ENCODE measurements around the gene MC3R. TPM values are rescaled to one million over a fixed set of nuclear protein-coding genes. Genes with fewer than 3 reads are reported as not detected.

The MC3R gene
- total RNA-seq, 2 donors from 2014 or later: not detected

DNA sequence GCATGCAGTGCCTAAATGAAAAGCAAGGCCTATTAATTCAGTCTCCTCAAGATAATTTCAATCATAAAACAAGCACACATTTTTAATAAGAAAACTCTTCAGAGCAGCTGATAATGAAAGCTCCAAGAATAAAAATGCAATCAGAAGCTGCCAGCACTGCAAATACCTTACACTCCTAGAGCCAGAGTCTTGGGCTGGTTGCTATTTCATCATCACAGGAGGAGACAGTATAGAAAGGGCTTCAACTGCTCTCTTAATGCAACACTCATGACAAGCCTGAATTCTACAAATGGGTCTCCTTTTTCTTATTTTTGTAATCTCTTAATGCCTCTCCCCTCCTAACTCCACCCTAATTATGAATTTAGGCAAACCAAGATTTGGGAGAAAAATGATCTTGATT, 11.2 kb upstream of the MC3R start:
- no peak for DNase-seq
- Histone ChIP-seq H3K9me3 (peaks cover 0 to 5% (median 0%) of the 10 kb centered on the region in 3 donors), H3K27ac (no peak overlapping the region), H3K36me3 (replicated peaks in 1 of 2; ENCODE audit: insufficient read depth in 1 of 2, low read depth in 2 of 2) (no peaks in the 10 kb centered on the region), H3K4me3 (no peak overlapping the region), H3K4me1 (no peaks in the 10 kb centered on the region), H3K27me3 (no peaks in the 10 kb centered on the region)
- intact Hi-C loops (cut with DNase I): no loop called here
- TF ChIP-seq CTCF (IDR thresholded peaks at IDR 0.05) (no peak), POLR2A (IDR thresholded peaks at IDR 0.05) (no peak)
- no peak for ATAC-seq

- no peak for ATAC-seq
- Histone ChIP-seq H3K4me3 (no peak overlapping the region), H3K9me3 (no peaks in the 10 kb centered on the region), H3K36me3 (replicated peaks in 1 of 2; ENCODE audit: insufficient read depth in 1 of 2, low read depth in 2 of 2) (no peaks in the 10 kb centered on the region), H3K27me3 (no peaks in the 10 kb centered on the region), H3K27ac (no peak overlapping the region), H3K4me1 (no peaks in the 10 kb centered on the region)
- DNase-seq: no peak
- 14 to 16% methylated on average over 4 to 6 of the region's 6 CpGs for WGBS, 2 donors
- TF ChIP-seq POLR2A (IDR thresholded peaks at IDR 0.05): no peak
- TF ChIP-seq CTCF (IDR thresholded peaks at IDR 0.05): no peak
- intact Hi-C loops (cut with DNase I): no loop called here
These were observed 4.3 kb upstream of the MC3R start for GRCh38 chr20:56244259-56244658.

DNA sequence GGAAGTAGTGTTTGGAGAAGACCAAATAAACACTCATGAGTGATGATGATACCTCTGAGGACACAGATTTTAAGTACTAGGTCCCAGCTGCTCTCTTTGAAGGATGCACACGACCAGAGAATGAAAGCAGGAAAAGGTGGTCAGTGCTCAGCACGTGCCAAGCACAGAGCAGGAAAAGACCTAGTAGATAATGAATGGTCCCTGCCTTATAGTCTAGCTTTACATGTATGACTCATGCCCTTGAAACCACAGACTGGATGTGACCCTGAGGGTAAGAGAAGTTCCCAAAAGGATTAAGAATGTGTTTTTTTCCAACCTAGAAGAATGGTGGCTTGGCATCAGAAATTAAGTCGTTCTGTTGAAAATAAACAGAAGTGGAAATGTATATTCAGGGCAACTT, 2.8 kb upstream of the MC3R start:
- TF ChIP-seq CTCF (IDR thresholded peaks at IDR 0.05): no peak
- no peak for TF ChIP-seq POLR2A (IDR thresholded peaks at IDR 0.05)

DNA sequence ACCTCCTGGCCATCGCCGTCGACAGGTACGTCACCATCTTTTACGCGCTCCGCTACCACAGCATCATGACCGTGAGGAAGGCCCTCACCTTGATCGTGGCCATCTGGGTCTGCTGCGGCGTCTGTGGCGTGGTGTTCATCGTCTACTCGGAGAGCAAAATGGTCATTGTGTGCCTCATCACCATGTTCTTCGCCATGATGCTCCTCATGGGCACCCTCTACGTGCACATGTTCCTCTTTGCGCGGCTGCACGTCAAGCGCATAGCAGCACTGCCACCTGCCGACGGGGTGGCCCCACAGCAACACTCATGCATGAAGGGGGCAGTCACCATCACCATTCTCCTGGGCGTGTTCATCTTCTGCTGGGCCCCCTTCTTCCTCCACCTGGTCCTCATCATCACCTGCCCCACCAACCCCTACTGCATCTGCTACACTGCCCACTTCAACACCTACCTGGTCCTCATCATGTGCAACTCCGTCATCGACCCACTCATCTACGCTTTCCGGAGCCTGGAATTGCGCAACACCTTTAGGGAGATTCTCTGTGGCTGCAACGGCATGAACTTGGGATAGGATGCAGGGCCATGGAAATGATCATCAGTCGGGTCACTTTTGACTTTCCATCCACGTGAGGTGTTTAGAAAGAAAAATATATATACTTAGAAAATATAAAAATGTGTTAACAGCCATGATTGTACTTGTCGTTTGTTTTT, 868 bp downstream of the MC3R start:
- Histone ChIP-seq H3K4me3 (no peak overlapping the region), H3K27me3 (no peaks in the 10 kb centered on the region), H3K4me1 (no peaks in the 10 kb centered on the region), H3K36me3 (replicated peaks in 1 of 2; ENCODE audit: insufficient read depth in 1 of 2, low read depth in 2 of 2) (no peaks in the 10 kb centered on the region), H3K27ac (no peak overlapping the region), H3K9me3 (no peaks in the 10 kb centered on the region)
- no peak for TF ChIP-seq POLR2A (IDR thresholded peaks at IDR 0.05)
- peak in 4 of 7 experiments; percentile 12 to 31 (median 26) for TF ChIP-seq CTCF (IDR thresholded peaks at IDR 0.05)
- 56 to 57% methylated on average over 32 of the region's 32 CpGs for WGBS, 2 donors
- DNase-seq (peak in 3 of 4 donors; percentile 9 to 26 (median 22)), ATAC-seq (no peak)
- intact Hi-C loops (cut with DNase I): no loop called here

More for the DNA sequence above, 2.8 kb upstream of the MC3R start:
- Histone ChIP-seq H3K27ac (no peak overlapping the region), H3K9me3 (no peaks in the 10 kb centered on the region), H3K27me3 (no peaks in the 10 kb centered on the region), H3K4me3 (no peak overlapping the region), H3K4me1 (no peaks in the 10 kb centered on the region), H3K36me3 (replicated peaks in 1 of 2; ENCODE audit: insufficient read depth in 1 of 2, low read depth in 2 of 2) (no peaks in the 10 kb centered on the region)
- ATAC-seq: no peak
- 12 to 18% methylated on average over 3 of the region's 3 CpGs for WGBS, 2 donors
- DNase-seq: no peak
- intact Hi-C loops (cut with DNase I): no loop called here

DNA sequence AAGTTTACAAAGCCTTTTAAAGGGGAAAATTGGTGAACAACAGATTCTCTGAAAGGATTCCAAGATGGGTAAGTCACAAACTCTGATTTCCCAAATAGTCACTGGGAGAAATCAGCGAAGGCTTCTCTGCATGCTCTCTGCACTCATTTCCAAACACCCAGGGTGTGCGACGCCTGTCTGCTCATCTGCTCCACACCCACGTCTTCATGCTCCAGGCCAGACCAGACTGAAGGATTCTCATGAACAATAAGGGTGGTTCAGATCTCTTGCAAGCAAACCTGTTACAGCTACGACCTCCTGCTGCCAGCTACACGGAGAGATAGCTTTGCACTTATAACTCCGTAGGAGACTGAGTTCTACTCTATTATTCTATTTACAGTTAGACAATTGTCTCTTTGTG, 1.4 kb downstream of the MC3R start:
- no peak overlapping the region for H3K27ac ChIP-seq
- intact Hi-C loops (cut with DNase I): no loop called here
- no peak overlapping the region for H3K4me3 ChIP-seq
- H3K27me3 ChIP-seq: no peaks in the 10 kb centered on the region
- DNase-seq (no peak), ATAC-seq (no peak)
- TF ChIP-seq POLR2A (IDR thresholded peaks at IDR 0.05): no peak
- no peak for TF ChIP-seq CTCF (IDR thresholded peaks at IDR 0.05)
- no peaks in the 10 kb centered on the region for H3K4me1 ChIP-seq
- no peaks in the 10 kb centered on the region for H3K9me3 ChIP-seq
- WGBS, 2 donors: 36 to 39% methylated on average over 7 of the region's 7 CpGs
- no peaks in the 10 kb centered on the region for H3K36me3 ChIP-seq (replicated peaks in 1 of 2; ENCODE audit: insufficient read depth in 1 of 2, low read depth in 2 of 2)

Measured in body of pancreas (tissue), 4 donors.